ENCODE measurements around the gene TRAM2. TPM values are rescaled to one million over a fixed set of nuclear protein-coding genes. Genes with fewer than 3 reads are reported as not detected.

The TRAM2 gene
- total and polyA plus RNA-seq, 4 experiments from 2014 or later: 2.7 to 11.3 (median 7.5) TPM

DNA sequence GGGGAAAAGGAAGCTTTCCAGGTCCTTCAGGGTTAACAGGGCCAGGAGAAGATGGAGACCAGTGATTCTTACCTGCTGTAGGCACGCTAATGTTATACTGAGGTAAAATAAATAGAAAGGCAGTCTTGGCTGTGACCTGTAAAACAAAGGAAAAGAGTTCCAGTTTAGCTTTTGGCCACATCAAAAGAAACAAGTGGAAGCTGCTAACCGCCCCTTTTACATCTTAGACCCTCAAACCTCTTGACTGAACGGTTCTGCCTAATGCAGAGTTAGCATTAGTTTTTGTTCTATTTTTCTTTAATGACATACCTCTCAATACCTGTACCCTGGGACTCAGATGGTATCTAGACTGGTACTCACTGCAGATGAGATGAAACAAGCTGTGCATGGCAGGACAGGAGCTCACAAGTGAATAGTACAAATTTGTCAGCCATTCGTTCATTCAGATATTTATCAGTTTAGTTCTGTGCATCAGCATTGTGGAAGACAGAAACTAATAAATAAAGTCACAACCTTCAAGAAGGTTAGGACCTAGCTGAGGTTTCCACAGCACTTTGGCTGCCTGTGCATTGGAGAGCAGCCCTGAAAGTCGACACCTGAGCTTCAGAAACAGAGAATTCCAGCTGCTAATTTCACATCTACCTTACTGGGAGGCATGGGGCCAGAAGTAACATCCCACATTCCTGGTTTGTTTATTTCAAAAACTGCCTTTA, 41.0 kb downstream of the TRAM2 start:
- Mint-ChIP-seq H3K4me1 (peaks cover 44 to 65% (median 52%) of the 10 kb centered on the region in 4 donors), H3K4me3 (peak overlapping the region in 4 of 8 donors; percentile 46 to 52 (median 49)), H3K36me3 (peaks cover 9 to 12% of the 10 kb centered on the region in 2 donors), H3K27me3 (no peaks in the 10 kb centered on the region), H3K9me3 (no peaks in the 10 kb centered on the region), H3K27ac (peak overlapping the region in 2 of 7 donors; percentile 29 to 42)
- no peaks in the 10 kb centered on the region for H3K36me3 ChIP-seq (ENCODE audit: insufficient read depth, low read length)
- peaks cover 40% of the 10 kb centered on the region for H3K4me1 ChIP-seq (ENCODE audit: insufficient read depth, low read length)
- intact Hi-C loops (cut with micrococcal nuclease): no loop called here
- H3K27ac ChIP-seq (ENCODE audit: low read depth, low read length): no peak overlapping the region
- H3K4me3 ChIP-seq (ENCODE audit: low read length in 2 of 2): no peak overlapping the region
- ChIA-PET POLR2A (ENCODE audit: partially characterized antibody) (no interaction called here), CTCF (ENCODE audit: partially characterized antibody) (interaction anchor here (0.9 kb wide), 1 partner anchor 116 kb away, joined by 3 read pairs; no protein-coding TSS in a partner anchor)
- no peaks in the 10 kb centered on the region for H3K27me3 ChIP-seq (ENCODE audit: insufficient read depth, low read length)
- DNase-seq: no peak
- H3K9me3 ChIP-seq (ENCODE audit: control insufficient read depth in 1 of 2, low read length in 2 of 2): no peaks in the 10 kb centered on the region

DNA sequence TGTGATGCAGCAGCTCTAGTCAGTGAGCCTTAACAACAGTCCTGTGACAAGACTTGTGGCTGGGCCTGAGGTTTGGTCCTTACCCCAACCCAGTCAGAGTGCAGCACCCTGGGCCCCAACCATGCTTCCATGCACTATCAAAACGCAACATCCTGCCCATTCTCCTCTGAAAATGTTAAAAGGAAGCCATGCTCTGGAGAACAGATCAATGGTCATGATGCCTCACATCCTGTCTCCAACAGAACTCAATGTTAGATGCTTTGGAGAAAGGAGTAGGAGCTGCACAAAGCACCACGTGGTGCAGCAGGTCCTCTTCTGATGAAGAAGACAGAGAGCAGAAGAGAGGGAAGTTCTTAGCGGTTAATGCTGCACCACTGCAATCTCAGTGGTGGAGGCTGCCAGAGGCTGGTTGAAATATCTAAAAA, 41.9 kb downstream of the TRAM2 start:
- H3K4me1 ChIP-seq (ENCODE audit: insufficient read depth, low read length): peaks cover 40% of the 10 kb centered on the region
- H3K4me3 Mint-ChIP-seq: peak overlapping the region in 2 of 8 donors; percentile 6 to 46
- H3K36me3 Mint-ChIP-seq: peaks cover 12 to 17% of the 10 kb centered on the region in 2 donors
- no peak for DNase-seq
- no peak overlapping the region for H3K4me3 ChIP-seq (ENCODE audit: low read length in 2 of 2)
- no peaks in the 10 kb centered on the region for H3K36me3 ChIP-seq (ENCODE audit: insufficient read depth, low read length)
- intact Hi-C loops (cut with micrococcal nuclease): no loop called here
- POLR2A ChIA-PET (ENCODE audit: partially characterized antibody): no interaction called here
- no peaks in the 10 kb centered on the region for H3K9me3 ChIP-seq (ENCODE audit: control insufficient read depth in 1 of 2, low read length in 2 of 2)
- H3K27me3 Mint-ChIP-seq: no peaks in the 10 kb centered on the region
- no peak overlapping the region for H3K27ac ChIP-seq (ENCODE audit: low read depth, low read length)
- no peak overlapping the region for H3K27ac Mint-ChIP-seq
- CTCF ChIA-PET (ENCODE audit: partially characterized antibody): interaction anchor here (0.9 kb wide), 1 partner anchor 117 kb away, joined by 3 read pairs; no protein-coding TSS in a partner anchor
- peaks cover 41 to 61% (median 48%) of the 10 kb centered on the region in 4 donors for H3K4me1 Mint-ChIP-seq
- H3K9me3 Mint-ChIP-seq: peaks cover 0 to 2% (median 0%) of the 10 kb centered on the region in 8 donors
- H3K27me3 ChIP-seq (ENCODE audit: insufficient read depth, low read length): no peaks in the 10 kb centered on the region

DNA sequence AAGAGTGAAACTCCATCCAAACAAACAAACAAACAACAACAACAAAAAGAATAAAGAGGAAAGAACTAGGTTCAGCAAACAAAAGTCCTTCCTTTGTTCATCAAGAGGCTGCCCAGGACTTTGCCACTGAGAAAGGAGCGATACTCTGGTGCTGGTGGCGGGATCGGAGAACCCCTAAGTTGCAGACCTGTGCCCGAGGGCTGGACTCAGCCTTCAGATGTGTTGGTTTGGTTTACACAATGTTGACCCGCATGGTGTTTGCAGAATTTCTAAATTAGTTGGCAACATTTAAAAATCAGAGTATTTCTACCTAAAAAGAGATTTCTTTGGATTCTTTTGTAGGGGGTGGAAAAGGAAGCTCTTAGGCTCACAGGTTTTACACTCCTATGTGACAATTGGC, 42.5 kb downstream of the TRAM2 start:
- no peak overlapping the region for H3K27ac ChIP-seq (ENCODE audit: low read depth, low read length)
- CTCF ChIA-PET (ENCODE audit: partially characterized antibody): no interaction called here
- Mint-ChIP-seq H3K27me3 (no peaks in the 10 kb centered on the region), H3K4me1 (peaks cover 41 to 58% (median 47%) of the 10 kb centered on the region in 4 donors), H3K27ac (no peak overlapping the region), H3K4me3 (no peak overlapping the region), H3K9me3 (peaks cover 0 to 2% (median 0%) of the 10 kb centered on the region in 8 donors), H3K36me3 (peaks cover 12 to 17% of the 10 kb centered on the region in 2 donors)
- H3K27me3 ChIP-seq (ENCODE audit: insufficient read depth, low read length): no peaks in the 10 kb centered on the region
- no peaks in the 10 kb centered on the region for H3K36me3 ChIP-seq (ENCODE audit: insufficient read depth, low read length)
- H3K4me1 ChIP-seq (ENCODE audit: insufficient read depth, low read length): peaks cover 40% of the 10 kb centered on the region
- no peak overlapping the region for H3K4me3 ChIP-seq (ENCODE audit: low read length in 2 of 2)
- H3K9me3 ChIP-seq (ENCODE audit: control insufficient read depth in 1 of 2, low read length in 2 of 2): no peaks in the 10 kb centered on the region
- intact Hi-C loops (cut with micrococcal nuclease): no loop called here
- POLR2A ChIA-PET (ENCODE audit: partially characterized antibody): no interaction called here
- DNase-seq: no peak

DNA sequence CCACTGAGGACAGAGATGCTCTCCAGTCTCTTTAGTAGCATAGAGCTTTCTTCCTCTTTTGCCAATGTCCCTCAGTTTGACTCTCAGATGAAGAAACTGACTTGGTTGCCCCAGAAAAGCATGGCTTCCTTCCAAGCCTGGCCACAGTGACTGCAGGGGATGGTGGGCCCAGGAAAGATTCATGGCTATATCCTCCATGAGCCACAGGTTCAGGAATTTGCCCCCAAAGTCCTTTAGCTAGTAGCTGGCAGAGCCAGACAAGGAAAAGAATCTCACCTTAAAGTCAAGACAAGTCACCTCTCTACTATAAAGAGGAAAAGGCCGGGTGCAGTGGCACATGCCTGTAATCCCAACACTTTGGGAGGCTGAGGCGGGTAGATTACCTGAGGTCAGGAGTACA, 43.4 kb downstream of the TRAM2 start:
- Histone ChIP-seq H3K27ac (ENCODE audit: low read depth, low read length) (no peak overlapping the region), H3K27me3 (ENCODE audit: insufficient read depth, low read length) (no peaks in the 10 kb centered on the region), H3K9me3 (ENCODE audit: control insufficient read depth in 1 of 2, low read length in 2 of 2) (no peaks in the 10 kb centered on the region), H3K4me1 (ENCODE audit: insufficient read depth, low read length) (peaks cover 36% of the 10 kb centered on the region), H3K4me3 (ENCODE audit: low read length in 2 of 2) (no peak overlapping the region), H3K36me3 (ENCODE audit: insufficient read depth, low read length) (no peaks in the 10 kb centered on the region)
- CTCF ChIA-PET (ENCODE audit: partially characterized antibody): no interaction called here
- Mint-ChIP-seq H3K36me3 (peaks cover 12 to 17% of the 10 kb centered on the region in 2 donors), H3K9me3 (peaks cover 0 to 2% (median 0%) of the 10 kb centered on the region in 8 donors), H3K4me1 (peaks cover 34 to 53% (median 40%) of the 10 kb centered on the region in 4 donors), H3K27me3 (no peaks in the 10 kb centered on the region), H3K27ac (no peak overlapping the region), H3K4me3 (no peak overlapping the region)
- no peak for DNase-seq
- POLR2A ChIA-PET (ENCODE audit: partially characterized antibody): no interaction called here
- intact Hi-C loops (cut with micrococcal nuclease): no loop called here

DNA sequence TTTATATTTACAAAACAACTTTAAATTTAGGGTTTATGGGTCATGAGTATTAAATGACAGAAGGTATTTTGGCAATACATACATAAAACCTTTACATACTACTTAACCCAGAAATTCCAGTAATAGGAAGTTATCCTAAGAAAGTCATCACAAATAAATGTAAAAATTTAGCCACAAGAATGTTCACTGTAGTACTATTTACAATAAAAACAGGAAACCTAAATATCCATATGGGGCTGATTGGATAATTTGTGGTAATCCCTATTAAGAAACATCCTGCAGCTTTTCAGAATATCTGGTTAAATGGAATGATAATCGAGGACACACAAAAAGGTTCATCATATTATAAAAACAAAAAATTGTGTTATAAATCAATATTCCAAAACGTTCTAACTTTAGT, 44.4 kb downstream of the TRAM2 start:
- intact Hi-C loops (cut with micrococcal nuclease): no loop called here
- H3K27ac ChIP-seq (ENCODE audit: low read depth, low read length): no peak overlapping the region
- H3K4me1 ChIP-seq (ENCODE audit: insufficient read depth, low read length): peaks cover 25% of the 10 kb centered on the region
- DNase-seq: no peak
- Mint-ChIP-seq H3K4me1 (peaks cover 27 to 43% (median 30%) of the 10 kb centered on the region in 4 donors), H3K36me3 (peaks cover 12 to 17% of the 10 kb centered on the region in 2 donors), H3K27me3 (no peaks in the 10 kb centered on the region), H3K9me3 (peaks cover 0 to 2% (median 0%) of the 10 kb centered on the region in 8 donors), H3K4me3 (no peak overlapping the region), H3K27ac (no peak overlapping the region)
- no peaks in the 10 kb centered on the region for H3K36me3 ChIP-seq (ENCODE audit: insufficient read depth, low read length)
- POLR2A ChIA-PET (ENCODE audit: partially characterized antibody): no interaction called here
- no peaks in the 10 kb centered on the region for H3K9me3 ChIP-seq (ENCODE audit: control insufficient read depth in 1 of 2, low read length in 2 of 2)
- CTCF ChIA-PET (ENCODE audit: partially characterized antibody): no interaction called here
- no peak overlapping the region for H3K4me3 ChIP-seq (ENCODE audit: low read length in 2 of 2)
- no peaks in the 10 kb centered on the region for H3K27me3 ChIP-seq (ENCODE audit: insufficient read depth, low read length)

DNA sequence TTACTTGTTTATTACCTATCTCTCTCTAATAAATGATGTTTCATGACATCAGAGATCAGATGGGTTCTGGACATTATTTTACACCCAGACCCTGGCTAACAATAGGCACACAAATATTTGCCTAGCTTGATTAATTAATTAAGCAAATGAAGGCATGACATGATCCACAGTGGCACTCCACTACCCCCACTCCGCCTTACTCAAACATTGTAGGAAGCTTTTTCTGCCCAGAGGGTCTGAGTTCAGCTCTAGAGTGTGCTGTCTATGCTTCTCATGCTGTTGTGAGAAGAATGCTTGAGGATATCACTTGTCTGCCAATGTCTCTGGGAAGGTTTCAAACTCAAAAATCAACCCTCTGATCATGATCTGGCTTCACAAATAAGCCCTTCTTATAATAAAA, 45.0 kb downstream of the TRAM2 start:
- Histone ChIP-seq H3K4me1 (ENCODE audit: insufficient read depth, low read length) (peaks cover 19% of the 10 kb centered on the region), H3K27me3 (ENCODE audit: insufficient read depth, low read length) (no peaks in the 10 kb centered on the region), H3K4me3 (ENCODE audit: low read length in 2 of 2) (no peak overlapping the region), H3K27ac (ENCODE audit: low read depth, low read length) (no peak overlapping the region), H3K36me3 (ENCODE audit: insufficient read depth, low read length) (no peaks in the 10 kb centered on the region), H3K9me3 (ENCODE audit: control insufficient read depth in 1 of 2, low read length in 2 of 2) (no peaks in the 10 kb centered on the region)
- no peak overlapping the region for H3K4me3 Mint-ChIP-seq
- H3K4me1 Mint-ChIP-seq: peaks cover 21 to 37% (median 24%) of the 10 kb centered on the region in 4 donors
- CTCF ChIA-PET (ENCODE audit: partially characterized antibody): no interaction called here
- no peak for DNase-seq
- intact Hi-C loops (cut with micrococcal nuclease): no loop called here
- POLR2A ChIA-PET (ENCODE audit: partially characterized antibody): no interaction called here
- H3K27me3 Mint-ChIP-seq: no peaks in the 10 kb centered on the region
- H3K9me3 Mint-ChIP-seq: peaks cover 0 to 2% (median 0%) of the 10 kb centered on the region in 8 donors
- H3K36me3 Mint-ChIP-seq: peaks cover 12 to 17% of the 10 kb centered on the region in 2 donors
- H3K27ac Mint-ChIP-seq: no peak overlapping the region

DNA sequence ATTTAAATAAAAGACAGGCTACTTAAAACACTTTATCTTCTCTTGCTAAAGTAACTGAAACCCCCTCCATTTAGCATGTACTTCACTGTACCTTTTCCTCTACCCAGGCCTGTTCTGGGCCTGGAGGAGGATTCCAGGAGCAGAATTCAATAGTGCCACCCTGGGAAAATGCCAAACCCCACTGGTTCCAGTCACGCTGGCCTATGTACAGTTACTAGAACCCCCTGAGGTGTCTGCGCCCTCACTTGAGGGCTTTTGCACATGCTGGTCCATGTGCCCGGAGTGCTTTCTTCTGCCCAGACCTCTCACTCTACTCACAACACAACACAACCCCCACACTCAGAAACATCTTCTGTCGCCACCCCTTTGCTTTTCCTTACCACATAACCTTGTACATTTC, 45.5 kb downstream of the TRAM2 start:
- H3K4me1 Mint-ChIP-seq: peaks cover 17 to 32% (median 20%) of the 10 kb centered on the region in 4 donors
- intact Hi-C loops (cut with micrococcal nuclease): no loop called here
- H3K27me3 Mint-ChIP-seq: no peaks in the 10 kb centered on the region
- no peak overlapping the region for H3K4me3 Mint-ChIP-seq
- Histone ChIP-seq H3K9me3 (ENCODE audit: control insufficient read depth in 1 of 2, low read length in 2 of 2) (no peaks in the 10 kb centered on the region), H3K27ac (ENCODE audit: low read depth, low read length) (no peak overlapping the region), H3K36me3 (ENCODE audit: insufficient read depth, low read length) (no peaks in the 10 kb centered on the region), H3K4me3 (ENCODE audit: low read length in 2 of 2) (no peak overlapping the region), H3K4me1 (ENCODE audit: insufficient read depth, low read length) (peaks cover 15% of the 10 kb centered on the region), H3K27me3 (ENCODE audit: insufficient read depth, low read length) (no peaks in the 10 kb centered on the region)
- ChIA-PET CTCF (ENCODE audit: partially characterized antibody) (no interaction called here), POLR2A (ENCODE audit: partially characterized antibody) (no interaction called here)
- H3K27ac Mint-ChIP-seq: no peak overlapping the region
- peaks cover 0 to 2% (median 0%) of the 10 kb centered on the region in 8 donors for H3K9me3 Mint-ChIP-seq
- peaks cover 12 to 17% of the 10 kb centered on the region in 2 donors for H3K36me3 Mint-ChIP-seq
- no peak for DNase-seq

Data from CD4-positive, alpha-beta memory T cell (primary cell).